Bronchial epithelial cell (primary cell): Measurements from ENCODE around the gene ADIPOQ. TPM values are rescaled to one million over a fixed set of nuclear protein-coding genes. Genes with fewer than 3 reads are reported as not detected.
"Not testable (repeated sequence)": the region's sequence is repeated elsewhere in the genome, so short reads cannot be mapped to it uniquely, and the experiment has no call there.

Experiments
- DNase-seq: peaks from one replicate; pipeline ENCODE4 v3.0.0-alpha.2; 2010; ENCODE audit warnings: low read depth
- FAIRE-seq: peaks from 2 replicates; lab custom pipeline; 2011; peaks lifted over from hg19 to GRCh38; lab: Jason Lieb, UNC
- H3K27me3 ChIP-seq: 2 replicates; pipeline ENCODE4 v1.5.1; 2011; ENCODE audit warnings: low read length; ENCODE audit not compliant: control insufficient read depth, insufficient read depth
- H3K36me3 ChIP-seq: 2 replicates; pipeline ENCODE4 v1.5.1; 2011; ENCODE audit warnings: low read length; ENCODE audit not compliant: control insufficient read depth, insufficient read depth
- H3K4me3 ChIP-seq: 2 replicates; pipeline ENCODE4 v1.5.1; 2011; ENCODE audit warnings: mild to moderate bottlenecking, low read depth, low read length, control low read depth
- total RNA-seq: library from RNA; depleted of rRNA; stranded (reverse); fragments of >200 nt; gene quantifications from 2 replicates; pipeline ENCODE4 v1.2.1, GENCODE V29; 2014
- TF ChIP-seq, protein P1 (sequence below): IDR thresholded peaks from 2 replicates; pipeline ENCODE4 v1.5.1; 2011; ENCODE audit warnings: mild to moderate bottlenecking, moderate library complexity, low read length, control low read depth, inconsistent platforms; ENCODE audit not compliant: insufficient read depth, severe bottlenecking

ADIPOQ gene
- total RNA-seq, 1 donor from 2014 or later = not detected

DNA sequence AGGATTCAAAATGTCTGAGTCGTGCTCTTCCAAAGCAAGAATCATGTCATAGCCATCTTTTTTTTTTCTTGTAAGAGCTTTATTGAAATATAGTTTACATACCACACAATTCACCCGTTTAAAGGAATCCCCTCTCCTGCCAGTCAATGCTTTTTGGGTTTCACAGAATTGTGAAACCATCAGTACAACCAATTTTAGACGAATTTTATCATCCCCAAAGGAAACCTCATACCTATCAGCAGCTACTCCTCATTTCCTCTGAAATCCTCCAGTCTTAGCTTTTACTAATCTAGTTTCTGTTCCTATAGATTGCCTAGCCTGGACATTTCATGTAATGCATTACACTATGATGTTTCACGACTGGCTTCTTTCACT lies 39.6 kb downstream of the ADIPOQ start:
- H3K36me3 ChIP-seq = no peaks in the 10 kb centered on the region
- H3K4me3 ChIP-seq = no peak overlapping the region
- TF ChIP-seq, protein P1, sequence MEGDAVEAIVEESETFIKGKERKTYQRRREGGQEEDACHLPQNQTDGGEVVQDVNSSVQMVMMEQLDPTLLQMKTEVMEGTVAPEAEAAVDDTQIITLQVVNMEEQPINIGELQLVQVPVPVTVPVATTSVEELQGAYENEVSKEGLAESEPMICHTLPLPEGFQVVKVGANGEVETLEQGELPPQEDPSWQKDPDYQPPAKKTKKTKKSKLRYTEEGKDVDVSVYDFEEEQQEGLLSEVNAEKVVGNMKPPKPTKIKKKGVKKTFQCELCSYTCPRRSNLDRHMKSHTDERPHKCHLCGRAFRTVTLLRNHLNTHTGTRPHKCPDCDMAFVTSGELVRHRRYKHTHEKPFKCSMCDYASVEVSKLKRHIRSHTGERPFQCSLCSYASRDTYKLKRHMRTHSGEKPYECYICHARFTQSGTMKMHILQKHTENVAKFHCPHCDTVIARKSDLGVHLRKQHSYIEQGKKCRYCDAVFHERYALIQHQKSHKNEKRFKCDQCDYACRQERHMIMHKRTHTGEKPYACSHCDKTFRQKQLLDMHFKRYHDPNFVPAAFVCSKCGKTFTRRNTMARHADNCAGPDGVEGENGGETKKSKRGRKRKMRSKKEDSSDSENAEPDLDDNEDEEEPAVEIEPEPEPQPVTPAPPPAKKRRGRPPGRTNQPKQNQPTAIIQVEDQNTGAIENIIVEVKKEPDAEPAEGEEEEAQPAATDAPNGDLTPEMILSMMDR = no peak
- DNase-seq (no peak), FAIRE-seq (no peak)
- no peaks in the 10 kb centered on the region for H3K27me3 ChIP-seq

GRCh38 chr3:186882881-186883685 lies 40.6 kb downstream of the ADIPOQ start:
- TF ChIP-seq, protein P1 = no peak
- no peak for FAIRE-seq
- no peaks in the 10 kb centered on the region for H3K27me3 ChIP-seq
- H3K36me3 ChIP-seq = no peaks in the 10 kb centered on the region
- peak; percentile 97 for DNase-seq
- no peak overlapping the region for H3K4me3 ChIP-seq

DNA sequence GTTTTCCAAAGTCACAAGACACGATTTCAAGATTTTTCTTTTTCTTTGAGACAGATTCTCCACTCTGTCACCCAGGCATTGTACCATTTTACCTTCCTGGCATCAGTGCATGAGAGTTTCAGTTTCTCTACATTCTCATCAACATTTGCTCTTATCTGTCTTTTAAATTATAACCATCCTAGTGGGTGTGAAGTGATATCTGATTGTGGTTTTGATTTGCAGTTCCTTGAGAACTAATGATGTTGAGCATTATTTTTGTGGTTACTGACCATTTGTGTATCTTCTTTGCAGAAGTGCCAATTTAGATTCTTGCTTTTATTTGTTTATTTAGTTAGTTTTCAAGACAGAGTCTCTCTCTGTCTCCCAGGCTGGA lies 41.2 kb downstream of the ADIPOQ start:
- H3K36me3 ChIP-seq = no peaks in the 10 kb centered on the region
- TF ChIP-seq, protein P1 = no peak
- H3K4me3 ChIP-seq = no peak overlapping the region
- FAIRE-seq (no peak), DNase-seq (no peak)
- H3K27me3 ChIP-seq = no peaks in the 10 kb centered on the region

DNA sequence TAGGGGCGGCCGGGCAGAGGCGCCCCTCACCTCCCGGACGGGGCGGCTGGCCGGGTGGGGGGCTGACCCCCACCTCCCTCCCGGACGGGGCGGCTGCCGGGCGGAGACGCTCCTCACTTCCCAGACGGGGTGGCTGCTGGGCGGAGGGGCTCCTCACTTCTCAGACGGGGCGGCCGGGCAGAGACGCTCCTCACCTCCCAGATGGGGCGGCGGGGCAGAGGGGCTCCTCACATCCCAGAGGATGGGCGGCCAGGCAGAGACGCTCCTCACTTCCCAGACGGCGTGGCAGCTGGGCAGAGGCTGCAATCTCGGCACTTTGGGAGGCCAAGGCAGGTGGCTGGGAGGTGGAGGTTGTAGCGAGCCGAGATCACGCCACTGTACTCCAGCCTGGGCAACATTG lies 42.4 kb downstream of the ADIPOQ start:
- not testable (repeated sequence) for H3K36me3 ChIP-seq, DNase-seq, FAIRE-seq, H3K4me3 ChIP-seq, H3K27me3 ChIP-seq

DNA sequence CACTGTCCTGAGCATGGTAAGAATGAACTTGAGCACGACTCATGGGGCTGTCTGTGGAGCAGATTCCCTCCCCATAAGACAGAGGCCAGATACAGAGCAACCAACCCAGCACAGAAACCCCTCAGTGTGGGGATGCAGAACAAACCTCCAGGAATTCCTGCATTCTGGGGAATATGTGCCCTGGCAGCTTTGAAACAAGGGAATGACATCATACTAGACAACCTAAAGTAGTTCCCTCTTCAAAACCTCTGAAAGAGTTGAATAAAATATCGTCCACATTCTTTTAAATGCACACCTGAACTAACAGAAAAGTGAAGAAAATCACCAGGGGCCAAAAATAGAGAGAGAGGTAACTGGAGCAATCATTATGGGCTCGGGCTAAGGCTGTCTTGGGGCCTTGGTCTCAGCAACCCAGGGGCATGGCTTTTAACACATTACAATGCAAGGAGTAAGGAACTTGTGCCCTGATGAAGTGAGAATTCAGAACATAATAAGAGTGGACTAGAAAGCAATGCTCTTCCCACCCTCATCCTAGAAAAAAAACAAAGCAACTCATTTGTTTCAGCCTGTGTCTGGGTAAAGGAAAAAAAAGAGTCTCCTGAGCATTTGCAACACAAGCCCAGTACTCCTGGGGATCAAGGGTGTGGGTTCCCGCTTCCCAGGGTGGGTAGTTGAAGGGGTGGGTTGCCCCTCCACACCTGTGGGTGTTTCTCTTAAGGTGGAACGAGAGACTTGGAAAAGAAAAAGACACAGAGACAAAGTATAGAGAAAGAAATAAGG lies 43.9 kb downstream of the ADIPOQ start:
- Histone ChIP-seq H3K4me3 (no peak overlapping the region), H3K36me3 (no peaks in the 10 kb centered on the region), H3K27me3 (no peaks in the 10 kb centered on the region)
- DNase-seq = no peak
- TF ChIP-seq, protein P1 = no peak
- FAIRE-seq = no peak

DNA sequence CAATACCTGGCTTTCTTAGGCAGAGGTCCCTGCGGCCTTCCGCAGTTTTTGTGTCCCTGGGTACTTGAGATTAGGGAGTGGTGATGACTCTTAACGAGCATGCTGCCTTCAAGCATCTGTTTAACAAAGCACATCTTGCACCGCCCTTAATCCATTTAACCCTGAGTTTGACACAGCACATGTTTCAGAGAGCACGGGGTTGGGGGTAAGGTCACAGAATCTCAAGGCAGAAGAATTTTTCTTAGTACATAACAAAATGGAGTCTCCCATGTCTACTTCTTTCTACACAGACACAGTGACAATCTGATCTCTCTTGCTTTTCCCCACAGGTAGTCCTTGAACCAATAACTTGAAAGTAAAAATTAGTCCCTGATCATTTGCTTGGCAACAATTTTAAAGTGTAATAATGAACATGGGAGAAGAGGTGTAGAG lies 45.0 kb downstream of the ADIPOQ start:
- DNase-seq, H3K36me3 ChIP-seq, H3K4me3 ChIP-seq, FAIRE-seq, H3K27me3 ChIP-seq: not testable (repeated sequence)
